Transverse colon (tissue), 4 donors: ENCODE measurements around the gene SLC43A1. TPM values are rescaled to one million over a fixed set of nuclear protein-coding genes. Genes with fewer than 3 reads are reported as not detected.

Experiments
- DNase-seq: peaks from one replicate; pipeline ENCODE4 v3.0.0-alpha.2; 2019
- H3K27ac ChIP-seq, 4 donors: fragments of 200-600 bp; sonication (generic); 2 replicates each; pipeline ENCODE4 v1.5.1; 2016 to 2018; ENCODE audit warnings: inconsistent platforms in 4 of 4
- H3K27me3 ChIP-seq: fragments of 200-600 bp; sonication (generic); 2 replicates; pipeline ENCODE4 v1.5.1; 2017; ENCODE audit warnings: inconsistent platforms
- H3K36me3 ChIP-seq, 4 donors: fragments of 200-600 bp; sonication (generic); 2 replicates each; pipeline ENCODE4 v1.5.1; 2017 to 2019; ENCODE audit warnings: inconsistent platforms in 4 of 4
- H3K4me1 ChIP-seq, 4 donors: fragments of 200-600 bp; sonication (generic); 2 replicates each; pipeline ENCODE4 v1.5.1; 2017 to 2020; ENCODE audit warnings: inconsistent platforms in 4 of 4
- H3K4me3 ChIP-seq, 4 donors: fragments of 200-600 bp; sonication (generic); 1 replicate in 1 of 4; 2 replicates in 3 of 4; pipeline versions ENCODE4 v1.5.1 to v1.6.1; 2017 to 2019; ENCODE audit warnings: inconsistent platforms in 4 of 4
- H3K9me3 ChIP-seq, 2 donors: fragments of 200-600 bp; sonication (generic); 2 replicates each; pipeline ENCODE4 v1.5.1; 2017 to 2019; ENCODE audit warnings: inconsistent platforms in 2 of 2
- EP300 ChIP-seq: sonication (generic); formaldehyde crosslinking; IDR thresholded peaks from one replicate; pipeline ENCODE4 v1.6.1; 2017; ENCODE audit warnings: antibody characterized with exemption, low read depth
- POLR2A ChIP-seq: fragments of 450-650 bp; IDR thresholded peaks from one replicate; pipeline ENCODE4 v1.6.1; 2016; ENCODE audit warnings: antibody characterized with exemption, mild to moderate bottlenecking, moderate library complexity
- POLR2AphosphoS5 ChIP-seq, 3 donors: sonication (generic); formaldehyde crosslinking; IDR thresholded peaks; one replicate each; pipeline ENCODE4 v1.6.1; 2016; ENCODE audit warnings: antibody characterized with exemption in 3 of 3
- WGBS, 2 donors: methylation state at CpG; one replicate each; pipeline ENCODE4 v1.1.5; 2018; ENCODE audit warnings: low coverage in 1 of 2; 5-methylcytosine and 5-hydroxymethylcytosine counted together
- in situ Hi-C, 4 donors: fragments of 200-750 bp; cut with MboI; loops; one replicate each; pipeline versions ENCODE4 v1.15.0 to v1.15.1; 2017; ENCODE audit warnings: low sequenced_read_pairs in 3 of 4, low pct_ligation_motif_present in 1 of 4, low pct_unique_long_range_greater_than_20kb in 1 of 4
- intact Hi-C: fragments of 100-400 bp; cut with DNase I; formaldehyde crosslinking; loops from one replicate; pipeline ENCODE4 v1.15.1; 2023; ENCODE audit warnings: low total_unique reads
- total RNA-seq, 4 donors: library from RNA; depleted of rRNA; stranded (reverse); fragments of >200 nt; gene quantifications; one replicate each; pipeline ENCODE4 v1.1.0, GENCODE V29; 2016
- TF ChIP-seq, protein P1 (sequence below), 5 experiments: fragments of 200-600 bp in 3 of 5; fragments of 450-650 bp in 2 of 5; sonication (generic) in 3 of 5; IDR thresholded peaks; 1 replicate in 2 of 5; 2 replicates in 3 of 5; pipeline ENCODE4 v1.5.1; 2016 to 2017; ENCODE audit warnings: antibody characterized with exemption in 5 of 5, inconsistent platforms in 3 of 5, mild to moderate bottlenecking in 2 of 5, moderate library complexity in 1 of 5

The SLC43A1 gene
- total RNA-seq, 4 donors from 2014 or later = 7.5 to 30.4 (median 15.2) TPM

DNA sequence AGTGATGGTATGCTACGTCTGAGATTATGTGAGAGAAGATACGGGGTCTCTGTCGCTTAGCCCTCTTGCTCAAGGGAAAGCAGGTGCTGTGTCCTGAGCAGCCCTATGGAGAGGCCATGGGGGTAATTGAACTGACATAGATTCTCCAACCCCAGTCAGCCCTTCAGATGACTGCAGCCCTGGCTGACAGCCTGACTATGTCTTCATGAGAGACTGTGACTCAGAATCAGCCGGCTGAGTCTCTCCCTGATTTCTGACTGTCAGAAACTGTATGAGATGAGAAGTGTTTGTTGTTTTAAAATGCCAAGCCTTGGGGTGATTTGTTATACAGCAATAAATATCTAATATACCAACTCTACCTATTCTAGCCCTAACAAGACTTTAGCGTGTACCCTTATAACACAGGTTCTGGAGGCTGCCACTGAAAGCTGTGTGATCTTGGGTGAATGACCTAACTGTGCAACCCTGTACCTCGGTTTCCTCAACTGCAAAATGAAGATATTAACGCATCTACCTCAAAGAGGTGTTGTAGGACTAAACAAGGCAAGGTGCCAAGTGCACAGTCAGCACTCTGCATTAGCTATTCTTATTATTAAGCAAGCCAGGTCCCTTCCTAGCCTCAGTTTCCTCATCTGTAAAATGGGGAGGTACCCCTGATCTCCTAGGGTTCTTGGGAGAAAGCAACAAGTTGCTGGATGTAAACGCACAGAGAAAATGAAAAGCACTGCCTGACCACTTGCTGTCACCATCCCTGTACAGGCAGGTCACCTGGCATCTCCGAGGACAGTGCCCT, 24.9 kb downstream of the SLC43A1 start:
- Histone ChIP-seq H3K4me1 (no peaks in the 10 kb centered on the region), H3K27me3 (no peaks in the 10 kb centered on the region), H3K27ac (no peak overlapping the region), H3K36me3 (no peaks in the 10 kb centered on the region), H3K4me3 (no peak overlapping the region), H3K9me3 (no peaks in the 10 kb centered on the region)
- intact Hi-C loops = no loop called here
- DNase-seq = no peak
- 92 to 98% methylated on average over 8 to 9 of the region's 9 CpGs for WGBS, 2 donors
- in situ Hi-C loops = loop anchor here in 3 of 4 donors (5.0 to 25.0 kb wide), 2 partner anchors 37 to 153 kb away; partner anchors contain the start of genes P2RX3 (in 2 of the 3) and SSRP1 (in 2 of the 3)
- TF ChIP-seq POLR2AphosphoS5 (IDR thresholded peaks at IDR 0.05) (no peak), POLR2A (no peak), EP300 (no peak)
- TF ChIP-seq, protein P1, sequence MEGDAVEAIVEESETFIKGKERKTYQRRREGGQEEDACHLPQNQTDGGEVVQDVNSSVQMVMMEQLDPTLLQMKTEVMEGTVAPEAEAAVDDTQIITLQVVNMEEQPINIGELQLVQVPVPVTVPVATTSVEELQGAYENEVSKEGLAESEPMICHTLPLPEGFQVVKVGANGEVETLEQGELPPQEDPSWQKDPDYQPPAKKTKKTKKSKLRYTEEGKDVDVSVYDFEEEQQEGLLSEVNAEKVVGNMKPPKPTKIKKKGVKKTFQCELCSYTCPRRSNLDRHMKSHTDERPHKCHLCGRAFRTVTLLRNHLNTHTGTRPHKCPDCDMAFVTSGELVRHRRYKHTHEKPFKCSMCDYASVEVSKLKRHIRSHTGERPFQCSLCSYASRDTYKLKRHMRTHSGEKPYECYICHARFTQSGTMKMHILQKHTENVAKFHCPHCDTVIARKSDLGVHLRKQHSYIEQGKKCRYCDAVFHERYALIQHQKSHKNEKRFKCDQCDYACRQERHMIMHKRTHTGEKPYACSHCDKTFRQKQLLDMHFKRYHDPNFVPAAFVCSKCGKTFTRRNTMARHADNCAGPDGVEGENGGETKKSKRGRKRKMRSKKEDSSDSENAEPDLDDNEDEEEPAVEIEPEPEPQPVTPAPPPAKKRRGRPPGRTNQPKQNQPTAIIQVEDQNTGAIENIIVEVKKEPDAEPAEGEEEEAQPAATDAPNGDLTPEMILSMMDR (IDR thresholded peaks at IDR 0.05) = no peak

DNA sequence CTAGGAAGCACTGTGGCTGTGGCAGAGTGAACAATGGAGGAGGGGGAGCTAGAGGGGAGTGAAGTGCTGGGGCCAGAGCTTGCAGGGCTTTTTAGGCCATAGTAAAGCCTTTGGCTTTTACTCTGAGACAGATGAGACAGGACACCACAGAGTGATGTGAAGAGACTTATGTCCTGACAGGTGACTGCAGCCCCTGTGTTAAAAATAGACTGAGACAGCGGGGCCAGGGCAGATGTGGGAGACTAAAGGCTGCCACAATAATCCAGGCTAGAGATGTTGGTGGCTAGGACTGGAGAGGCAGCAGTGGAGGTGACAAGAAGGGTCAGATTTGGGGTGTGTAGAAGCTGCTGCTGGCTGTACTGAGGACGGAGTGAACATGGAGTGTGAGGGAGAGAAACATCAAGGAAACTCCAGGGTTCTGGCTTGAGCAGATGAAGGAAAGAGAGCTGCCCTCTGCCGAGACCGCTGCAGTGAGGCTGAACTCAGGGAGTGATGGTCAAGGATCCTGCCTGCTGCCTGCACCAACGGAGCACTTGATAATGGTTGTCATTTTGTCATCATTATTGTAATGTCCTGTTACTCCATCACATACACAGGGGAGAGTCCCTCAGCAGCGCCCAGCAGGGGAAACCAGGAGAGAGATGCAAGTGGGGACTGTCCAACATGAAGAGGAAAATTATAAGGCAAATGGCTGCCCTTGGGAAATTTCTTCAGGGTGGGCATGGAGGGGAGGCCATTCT, 27.4 kb downstream of the SLC43A1 start:
- intact Hi-C loops = no loop called here
- no peak overlapping the region for H3K27ac ChIP-seq
- no peak for DNase-seq
- no peak overlapping the region for H3K4me3 ChIP-seq
- H3K4me1 ChIP-seq = peaks cover 4 to 5% (median 5%) of the 10 kb centered on the region in 4 donors
- peaks cover 0 to 8% (median 0%) of the 10 kb centered on the region in 4 donors for H3K36me3 ChIP-seq
- TF ChIP-seq POLR2A (no peak), POLR2AphosphoS5 (IDR thresholded peaks at IDR 0.05) (no peak), EP300 (no peak)
- TF ChIP-seq, protein P1 (IDR thresholded peaks at IDR 0.05) = no peak
- in situ Hi-C loops = loop anchor here in 2 of 4 donors (25.0 kb wide), 1 partner anchor 151 kb away; the partner anchor contains the start of genes P2RX3 (in 2 of the 2) and SSRP1 (in 2 of the 2)
- 84 to 100% methylated on average over 1 to 6 of the region's 6 CpGs for WGBS, 2 donors
- H3K9me3 ChIP-seq = no peaks in the 10 kb centered on the region
- H3K27me3 ChIP-seq = peaks cover 9% of the 10 kb centered on the region

DNA sequence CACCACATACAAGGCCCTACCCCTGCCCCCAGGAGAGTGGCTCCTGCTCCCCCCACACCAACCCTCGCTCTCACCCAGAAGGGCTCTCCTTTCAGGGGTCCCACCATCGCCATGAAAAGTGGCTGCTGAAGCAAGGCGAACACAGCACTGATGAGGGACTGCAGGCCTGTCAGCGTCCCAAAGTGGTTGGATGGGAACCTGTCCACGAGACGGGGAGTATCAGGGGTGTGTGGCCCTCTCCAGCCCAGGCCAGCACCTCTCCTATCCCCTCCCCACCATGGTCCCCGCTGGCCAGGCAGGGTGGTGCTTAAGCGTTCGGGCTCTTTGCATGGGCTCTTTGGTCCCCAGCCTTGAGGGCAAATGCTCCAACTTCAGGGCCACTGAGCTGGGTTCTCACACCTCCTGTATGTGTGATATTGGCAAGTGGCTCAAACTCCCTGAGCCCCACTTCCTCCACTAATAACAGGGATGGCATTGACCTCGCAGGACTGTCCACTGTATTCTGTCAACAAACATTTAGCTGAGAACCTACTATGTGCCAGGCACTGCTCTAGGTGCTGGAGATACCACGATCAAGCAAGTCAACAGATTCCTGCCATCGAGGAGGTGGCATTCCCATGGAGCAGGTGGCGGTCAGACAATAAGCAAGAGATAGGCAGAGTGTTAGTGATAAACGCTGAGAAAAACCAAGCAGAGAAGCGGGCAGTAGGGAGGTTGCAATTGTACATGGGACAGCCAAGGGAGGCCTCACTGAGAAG, 28.3 kb downstream of the SLC43A1 start:
- peaks cover 11 to 13% (median 12%) of the 10 kb centered on the region in 4 donors for H3K4me1 ChIP-seq
- no peak for TF ChIP-seq EP300
- TF ChIP-seq POLR2AphosphoS5 (IDR thresholded peaks at IDR 0.05) = no peak
- TF ChIP-seq POLR2A = no peak
- TF ChIP-seq, protein P1 (IDR thresholded peaks at IDR 0.05) = no peak
- WGBS, 2 donors = 91 to 100% methylated on average over 1 to 15 of the region's 15 CpGs
- in situ Hi-C loops (loop anchor here in 2 of 4 donors (25.0 kb wide), 1 partner anchor 150 kb away; the partner anchor contains the start of genes P2RX3 (in 2 of the 2) and SSRP1 (in 2 of the 2)), intact Hi-C loops (no loop called here)
- peaks cover 0 to 8% (median 0%) of the 10 kb centered on the region in 4 donors for H3K36me3 ChIP-seq
- no peak overlapping the region for H3K4me3 ChIP-seq
- H3K9me3 ChIP-seq = no peaks in the 10 kb centered on the region
- no peak for DNase-seq
- H3K27ac ChIP-seq = no peak overlapping the region
- H3K27me3 ChIP-seq = peaks cover 18% of the 10 kb centered on the region
